ENCODE measurements around the gene AEBP1.

DNA sequence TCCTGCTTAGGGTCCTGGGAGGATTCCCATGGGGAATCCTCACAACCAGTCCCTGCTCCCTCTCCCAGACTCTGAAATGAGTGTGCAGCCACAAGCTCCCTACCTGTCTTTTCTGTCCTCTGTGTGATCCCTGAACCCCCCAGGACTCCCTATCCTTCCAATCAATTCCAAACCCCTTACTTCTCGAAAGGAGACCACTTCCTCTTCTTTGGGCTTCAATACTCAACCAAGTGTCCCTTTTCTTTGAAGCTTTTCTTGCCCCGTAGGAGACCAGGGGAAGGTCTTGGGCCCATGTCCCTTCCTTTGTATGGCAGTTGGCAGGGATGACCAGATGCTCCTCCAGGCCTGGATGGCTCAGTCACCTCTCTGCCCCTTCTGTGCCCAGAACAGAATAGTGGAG, 1.7 kb downstream of the AEBP1 start:
- TF ChIP-seq CTCF (IDR thresholded peaks at IDR 0.05) = no peak
- no peak for TF ChIP-seq POLR2A (IDR thresholded peaks at IDR 0.05)
